ENCODE measurements around the gene ISY1.

GRCh38 chr3:129132097-129132866, 28.6 kb downstream of the ISY1 start:
- TF ChIP-seq RAD21 (IDR thresholded peaks at IDR 0.05; ENCODE audit: low read depth) (no peak), MAX (IDR thresholded peaks at IDR 0.05) (no peak), ZBTB33 (IDR thresholded peaks at IDR 0.05; ENCODE audit: extremely low read depth, insufficient replicate concordance, low read length) (no peak), EZH2 (IDR thresholded peaks at IDR 0.05) (no peak), POLR2AphosphoS5 (IDR thresholded peaks at IDR 0.05; ENCODE audit: low read depth, low read length) (no peak), SP1 (IDR thresholded peaks at IDR 0.05; ENCODE audit: low read depth) (no peak), SIN3A (IDR thresholded peaks at IDR 0.05; ENCODE audit: low read depth) (no peak), JUND (IDR thresholded peaks at IDR 0.05) (no peak), TCF7L2 (IDR thresholded peaks at IDR 0.05; ENCODE audit: borderline replicate concordance, extremely low read depth, insufficient read depth, insufficient read length) (no peak), POLR2A (IDR thresholded peaks at IDR 0.05; ENCODE audit: borderline replicate concordance, extremely low read depth, insufficient read depth, insufficient read length) (no peak), YY1 (IDR thresholded peaks at IDR 0.05; ENCODE audit: extremely low read depth, insufficient replicate concordance, low read depth, low read length) (no peak)
- TF ChIP-seq, protein P1, sequence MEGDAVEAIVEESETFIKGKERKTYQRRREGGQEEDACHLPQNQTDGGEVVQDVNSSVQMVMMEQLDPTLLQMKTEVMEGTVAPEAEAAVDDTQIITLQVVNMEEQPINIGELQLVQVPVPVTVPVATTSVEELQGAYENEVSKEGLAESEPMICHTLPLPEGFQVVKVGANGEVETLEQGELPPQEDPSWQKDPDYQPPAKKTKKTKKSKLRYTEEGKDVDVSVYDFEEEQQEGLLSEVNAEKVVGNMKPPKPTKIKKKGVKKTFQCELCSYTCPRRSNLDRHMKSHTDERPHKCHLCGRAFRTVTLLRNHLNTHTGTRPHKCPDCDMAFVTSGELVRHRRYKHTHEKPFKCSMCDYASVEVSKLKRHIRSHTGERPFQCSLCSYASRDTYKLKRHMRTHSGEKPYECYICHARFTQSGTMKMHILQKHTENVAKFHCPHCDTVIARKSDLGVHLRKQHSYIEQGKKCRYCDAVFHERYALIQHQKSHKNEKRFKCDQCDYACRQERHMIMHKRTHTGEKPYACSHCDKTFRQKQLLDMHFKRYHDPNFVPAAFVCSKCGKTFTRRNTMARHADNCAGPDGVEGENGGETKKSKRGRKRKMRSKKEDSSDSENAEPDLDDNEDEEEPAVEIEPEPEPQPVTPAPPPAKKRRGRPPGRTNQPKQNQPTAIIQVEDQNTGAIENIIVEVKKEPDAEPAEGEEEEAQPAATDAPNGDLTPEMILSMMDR (IDR thresholded peaks at IDR 0.05 in 2 of 3, conservative IDR thresholded peaks at IDR 0.05 in 1 of 3; ENCODE audit: borderline replicate concordance in 1 of 3, insufficient read depth in 1 of 3, low read depth in 2 of 3, low read length in 2 of 3), result no peak

Measured in HCT116 (cell line).